HepG2 (cell line): ENCODE results near the gene SIVA1. TPM values are rescaled to one million over a fixed set of nuclear protein-coding genes. Genes with fewer than 3 reads are reported as not detected.

Experiments
- ATAC-seq: fragments of 200-7000 bp; cut with Tn5 transposase; 3 replicates; pipeline ENCODE4 v1.9.1; 2020; ENCODE audit warnings: mild to moderate bottlenecking, moderate library complexity
- BruUV-seq: library from RNA; stranded (reverse); fragments of 400-500 nt; replicated peaks from 2 replicates; lab custom pipeline; 2021; lab: Mats Ljungman, UMichigan
- CTCF ChIA-PET: fragments of 300-600 bp; formaldehyde crosslinking; extraction: SDS; loops from one replicate; lab custom pipeline; 2021; ENCODE audit warnings: low total read pairs, inconsistent platforms, low intra/inter-chr PET ratio; lab: Yijun Ruan, JAX
- POLR2A ChIA-PET: fragments of 350-600 bp; sonication (Branson Sonifier 250); formaldehyde crosslinking; loops from one replicate; lab custom pipeline; 2020; ENCODE audit warnings: antibody characterized with exemption, inconsistent platforms; lab: Yijun Ruan, JAX
- DNase-seq: peaks from one replicate; pipeline ENCODE4 v3.0.0-alpha.2; 2015; ENCODE audit warnings: low spot score
- FAIRE-seq: peaks from 3 replicates; lab custom pipeline; 2011; peaks lifted over from hg19 to GRCh38; lab: Jason Lieb, UNC
- H2AFZ ChIP-seq: one replicate; pipeline ENCODE4 v1.6.1; 2011; ENCODE audit warnings: low read length, inconsistent platforms
- H3K27ac ChIP-seq: fragments of 300-600 bp; 3 replicates; pipeline ENCODE4 v1.8.0; 2011; ENCODE audit warnings: mixed run types, mild to moderate bottlenecking, mixed read lengths, low read length, inconsistent platforms; ENCODE audit not compliant: insufficient read depth; ENCODE audit errors: extremely low read length
- H3K27me3 ChIP-seq, 2 experiments: fragments of 200-600 bp in 1 of 2; 2 replicates in 1 of 2; 3 replicates in 1 of 2; pipeline versions ENCODE4 v1.6.0 to v1.8.0; 2011; ENCODE audit warnings: low read length in 2 of 2, mild to moderate bottlenecking in 2 of 2, moderate library complexity in 2 of 2, inconsistent platforms in 1 of 2; ENCODE audit not compliant: insufficient read depth in 2 of 2, control insufficient read depth in 1 of 2
- H3K36me3 ChIP-seq, 2 experiments: fragments of 200-600 bp in 1 of 2; replicated peaks in 1 of 2; 2 replicates in 1 of 2; 3 replicates in 1 of 2; pipeline versions ENCODE4 v1.5.1 to v1.8.0; 2011; ENCODE audit warnings: low read length in 2 of 2, inconsistent platforms in 1 of 2; ENCODE audit not compliant: insufficient read depth in 2 of 2, control insufficient read depth in 1 of 2
- H3K4me1 ChIP-seq: 2 replicates; pipeline ENCODE4 v1.5.1; 2012; ENCODE audit warnings: low read length, inconsistent platforms; ENCODE audit not compliant: insufficient read depth
- H3K4me2 ChIP-seq: 2 replicates; pipeline ENCODE4 v1.6.0; 2011; ENCODE audit warnings: low read depth, low read length, inconsistent platforms
- H3K4me3 ChIP-seq, 3 experiments: fragments of 200-600 bp in 1 of 3; sonication (generic), shearing (Covaris generic) in 1 of 3; replicated peaks in 1 of 3; 2 replicates each; pipeline ENCODE4 v1.5.1; 2011 to 2016; ENCODE audit warnings: low read length in 3 of 3, inconsistent platforms in 2 of 3, low read depth in 2 of 3, mild to moderate bottlenecking in 2 of 3, control low read depth in 1 of 3, mixed read lengths in 1 of 3; ENCODE audit not compliant: insufficient read depth in 1 of 3
- H3K79me2 ChIP-seq: one replicate; pipeline ENCODE4 v1.6.1; 2011; ENCODE audit warnings: low read length, inconsistent platforms; ENCODE audit not compliant: insufficient read depth
- H3K9ac ChIP-seq: 2 replicates; pipeline ENCODE4 v1.6.0; 2011; ENCODE audit warnings: mild to moderate bottlenecking, low read depth, low read length, inconsistent platforms; ENCODE audit not compliant: insufficient read depth
- H3K9me3 ChIP-seq: 2 replicates; pipeline ENCODE4 v1.5.1; 2012; ENCODE audit warnings: mild to moderate bottlenecking, low read length
- H4K20me1 ChIP-seq: 2 replicates; pipeline ENCODE4 v1.6.0; 2011; ENCODE audit warnings: inconsistent platforms, mild to moderate bottlenecking, low read length, moderate library complexity; ENCODE audit not compliant: insufficient read depth
- CENPT ChIP-seq: sonication (generic); formaldehyde crosslinking; IDR thresholded peaks from 2 replicates; pipeline ENCODE4 v1.8.0; 2022; ENCODE audit warnings: low read depth, mild to moderate bottlenecking, moderate library complexity, missing genetic modification reagents
- KDM2A ChIP-seq: sonication (generic); formaldehyde crosslinking; IDR thresholded peaks from 2 replicates; pipeline ENCODE4 v1.4.0; 2020; ENCODE audit warnings: low read depth, missing genetic modification reagents, borderline replicate concordance
- MTA3 ChIP-seq: sonication (generic); formaldehyde crosslinking; IDR thresholded peaks from 2 replicates; pipeline ENCODE4 v1.4.0; 2020; ENCODE audit warnings: missing genetic modification reagents
- NKX3-1 ChIP-seq: sonication (generic); formaldehyde crosslinking; IDR thresholded peaks from 2 replicates; pipeline ENCODE4 v1.5.0; 2020; ENCODE audit warnings: missing genetic modification reagents
- RBFOX2 ChIP-seq: fragments of 200-400 bp; formaldehyde crosslinking; IDR thresholded peaks from 2 replicates; pipeline ENCODE4 v1.6.1; 2017; ENCODE audit warnings: low read depth, mild to moderate bottlenecking, low read length
- TP53 ChIP-seq: sonication (generic); formaldehyde crosslinking; conservative IDR thresholded peaks from 2 replicates; pipeline ENCODE4 v1.4.0; 2020; ENCODE audit warnings: missing genetic modification reagents
- ZNF317 ChIP-seq: sonication (generic); formaldehyde crosslinking; IDR thresholded peaks from 2 replicates; pipeline ENCODE4 v1.5.0; 2020; ENCODE audit warnings: mild to moderate bottlenecking, missing genetic modification reagents
- ZNF350 ChIP-seq: sonication (generic); formaldehyde crosslinking; IDR thresholded peaks from 2 replicates; pipeline ENCODE4 v1.4.0; 2020; ENCODE audit warnings: mild to moderate bottlenecking, low read depth, missing genetic modification reagents, borderline replicate concordance
- ZNF660 ChIP-seq: sonication (generic); formaldehyde crosslinking; IDR thresholded peaks from 2 replicates; pipeline ENCODE4 v1.5.1; 2020; ENCODE audit warnings: mild to moderate bottlenecking, low read depth, missing genetic modification reagents, borderline replicate concordance
- WGBS: methylation state at CpG from one replicate; pipeline ENCODE4 v1.1.6; 2017; ENCODE audit warnings: low lambda C conversion rate; 5-methylcytosine and 5-hydroxymethylcytosine counted together
- in situ Hi-C: cut with HindIII; loops from 2 replicates; pipeline ENCODE4 v1.10.0; 2017; ENCODE audit warnings: low pct_unique_long_range_greater_than_20kb; ENCODE audit not compliant: extremely low pct_ligation_motif_present
- intact Hi-C: fragments of 100-400 bp; cut with micrococcal nuclease; formaldehyde crosslinking; loops from one replicate; pipeline ENCODE4 v1.10.0; 2022; ENCODE audit not compliant: unreplicated experiment
- polyA plus RNA-seq, 8 experiments: library from polyadenylated mRNA; depleted of rRNA in 3 of 8; stranded (reverse) in 7 of 8; unstranded in 1 of 8; fragments of >200 nt; fragmentation: Illumina TruSeq in 4 of 8; extraction: Trizol in 4 of 8; gene quantifications; 2 replicates each; pipeline versions ENCODE4 v1.2.1 to v1.2.3, GENCODE V29; 2011 to 2016; ENCODE audit warnings: low read depth in 4 of 8, missing spikeins in 1 of 8, mixed read lengths in 1 of 8; ENCODE audit not compliant: insufficient read depth in 1 of 8
- total RNA-seq, 5 experiments: library from RNA; depleted of rRNA; stranded (reverse); fragments of >200 nt; fragmentation: Illumina TruSeq; extraction: Trizol; gene quantifications; 2 replicates each; pipeline ENCODE4 v1.2.3, GENCODE V29; 2016; ENCODE audit warnings: low read depth in 1 of 5
- TF ChIP-seq, protein P1 (sequence below): sonication (generic); formaldehyde crosslinking; IDR thresholded peaks from 2 replicates; pipeline ENCODE4 v1.4.0; 2020; ENCODE audit warnings: missing genetic modification reagents
- TF ChIP-seq, protein P2 (sequence below): sonication (generic); formaldehyde crosslinking; IDR thresholded peaks from 2 replicates; pipeline ENCODE4 v1.4.0; 2020; ENCODE audit warnings: missing genetic modification reagents
- TF ChIP-seq, protein P3 (sequence below): sonication (generic); formaldehyde crosslinking; IDR thresholded peaks from 2 replicates; pipeline ENCODE4 v1.4.0; 2020; ENCODE audit warnings: missing genetic modification reagents, borderline replicate concordance
- TF ChIP-seq, protein P4 (sequence below): sonication (generic); formaldehyde crosslinking; IDR thresholded peaks from 2 replicates; pipeline ENCODE4 v1.8.0; 2022; ENCODE audit warnings: missing genetic modification reagents, mild to moderate bottlenecking, moderate library complexity, borderline replicate concordance

SIVA1 gene
- total and polyA plus RNA-seq, 2 of the 13 experiments (the other 11 are each of a cell fraction or from before 2014, with no cell fraction given), result 123 to 186 TPM

DNA sequence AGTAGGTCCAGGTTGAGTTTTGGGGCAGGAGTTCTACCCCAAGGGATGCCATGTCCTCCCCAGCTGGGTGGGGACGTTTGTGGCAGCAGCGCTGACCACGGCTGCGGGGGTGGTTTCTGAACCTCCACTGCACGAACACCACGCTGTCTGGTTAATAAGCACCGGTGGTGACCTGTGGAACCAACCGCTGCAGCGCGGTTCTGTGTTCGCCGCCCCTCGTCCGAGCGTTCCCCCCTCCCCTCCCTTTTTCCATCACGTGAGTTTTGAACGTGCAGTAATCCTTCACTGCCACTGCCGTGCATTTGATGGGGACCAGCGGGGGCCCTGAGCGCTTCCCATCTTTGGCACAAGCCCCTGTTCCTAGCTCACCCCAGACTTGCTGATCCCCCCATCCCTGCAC is 35.3 kb upstream of the SIVA1 start (continued):
- TF ChIP-seq, protein P1, sequence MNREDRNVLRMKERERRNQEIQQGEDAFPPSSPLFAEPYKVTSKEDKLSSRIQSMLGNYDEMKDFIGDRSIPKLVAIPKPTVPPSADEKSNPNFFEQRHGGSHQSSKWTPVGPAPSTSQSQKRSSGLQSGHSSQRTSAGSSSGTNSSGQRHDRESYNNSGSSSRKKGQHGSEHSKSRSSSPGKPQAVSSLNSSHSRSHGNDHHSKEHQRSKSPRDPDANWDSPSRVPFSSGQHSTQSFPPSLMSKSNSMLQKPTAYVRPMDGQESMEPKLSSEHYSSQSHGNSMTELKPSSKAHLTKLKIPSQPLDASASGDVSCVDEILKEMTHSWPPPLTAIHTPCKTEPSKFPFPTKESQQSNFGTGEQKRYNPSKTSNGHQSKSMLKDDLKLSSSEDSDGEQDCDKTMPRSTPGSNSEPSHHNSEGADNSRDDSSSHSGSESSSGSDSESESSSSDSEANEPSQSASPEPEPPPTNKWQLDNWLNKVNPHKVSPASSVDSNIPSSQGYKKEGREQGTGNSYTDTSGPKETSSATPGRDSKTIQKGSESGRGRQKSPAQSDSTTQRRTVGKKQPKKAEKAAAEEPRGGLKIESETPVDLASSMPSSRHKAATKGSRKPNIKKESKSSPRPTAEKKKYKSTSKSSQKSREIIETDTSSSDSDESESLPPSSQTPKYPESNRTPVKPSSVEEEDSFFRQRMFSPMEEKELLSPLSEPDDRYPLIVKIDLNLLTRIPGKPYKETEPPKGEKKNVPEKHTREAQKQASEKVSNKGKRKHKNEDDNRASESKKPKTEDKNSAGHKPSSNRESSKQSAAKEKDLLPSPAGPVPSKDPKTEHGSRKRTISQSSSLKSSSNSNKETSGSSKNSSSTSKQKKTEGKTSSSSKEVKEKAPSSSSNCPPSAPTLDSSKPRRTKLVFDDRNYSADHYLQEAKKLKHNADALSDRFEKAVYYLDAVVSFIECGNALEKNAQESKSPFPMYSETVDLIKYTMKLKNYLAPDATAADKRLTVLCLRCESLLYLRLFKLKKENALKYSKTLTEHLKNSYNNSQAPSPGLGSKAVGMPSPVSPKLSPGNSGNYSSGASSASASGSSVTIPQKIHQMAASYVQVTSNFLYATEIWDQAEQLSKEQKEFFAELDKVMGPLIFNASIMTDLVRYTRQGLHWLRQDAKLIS (CRISPR knock-in tag), result no peak
- TF ChIP-seq ZNF350 (CRISPR knock-in tag) (no peak), ZNF660 (no peak)
- TF ChIP-seq, protein P2, sequence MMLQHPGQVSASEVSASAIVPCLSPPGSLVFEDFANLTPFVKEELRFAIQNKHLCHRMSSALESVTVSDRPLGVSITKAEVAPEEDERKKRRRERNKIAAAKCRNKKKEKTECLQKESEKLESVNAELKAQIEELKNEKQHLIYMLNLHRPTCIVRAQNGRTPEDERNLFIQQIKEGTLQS (CRISPR knock-in tag), result no peak

DNA sequence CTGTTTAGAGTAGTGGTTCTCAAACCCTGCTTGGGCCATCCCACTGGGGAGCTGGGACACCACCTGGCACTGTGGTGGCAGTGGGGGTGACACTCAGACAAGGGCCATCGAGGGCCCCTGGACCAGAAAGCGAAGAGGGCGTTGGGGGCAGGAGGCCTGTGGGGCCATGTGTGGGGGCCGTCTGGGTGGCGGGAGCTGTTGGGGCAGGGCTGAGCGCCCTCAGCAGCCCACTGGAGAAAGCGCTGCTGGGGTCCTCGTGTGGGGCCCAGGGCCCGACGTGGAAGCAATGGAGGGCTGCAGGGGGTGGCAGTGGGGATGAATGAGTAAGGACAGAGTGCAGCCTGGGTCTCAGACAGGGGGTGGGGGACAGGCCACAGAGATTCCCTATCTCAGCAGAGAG is 34.8 kb upstream of the SIVA1 start:
- intact Hi-C loops, result no loop called here
- 82% methylated on average over 10 of the region's 10 CpGs for whole genome bisulfite sequencing
- CTCF ChIA-PET, result no interaction called here
- no peak for TF ChIP-seq TP53
- no peak for TF ChIP-seq NKX3-1 (CRISPR knock-in tag)
- no peak for TF ChIP-seq CENPT
- TF ChIP-seq, protein P3, sequence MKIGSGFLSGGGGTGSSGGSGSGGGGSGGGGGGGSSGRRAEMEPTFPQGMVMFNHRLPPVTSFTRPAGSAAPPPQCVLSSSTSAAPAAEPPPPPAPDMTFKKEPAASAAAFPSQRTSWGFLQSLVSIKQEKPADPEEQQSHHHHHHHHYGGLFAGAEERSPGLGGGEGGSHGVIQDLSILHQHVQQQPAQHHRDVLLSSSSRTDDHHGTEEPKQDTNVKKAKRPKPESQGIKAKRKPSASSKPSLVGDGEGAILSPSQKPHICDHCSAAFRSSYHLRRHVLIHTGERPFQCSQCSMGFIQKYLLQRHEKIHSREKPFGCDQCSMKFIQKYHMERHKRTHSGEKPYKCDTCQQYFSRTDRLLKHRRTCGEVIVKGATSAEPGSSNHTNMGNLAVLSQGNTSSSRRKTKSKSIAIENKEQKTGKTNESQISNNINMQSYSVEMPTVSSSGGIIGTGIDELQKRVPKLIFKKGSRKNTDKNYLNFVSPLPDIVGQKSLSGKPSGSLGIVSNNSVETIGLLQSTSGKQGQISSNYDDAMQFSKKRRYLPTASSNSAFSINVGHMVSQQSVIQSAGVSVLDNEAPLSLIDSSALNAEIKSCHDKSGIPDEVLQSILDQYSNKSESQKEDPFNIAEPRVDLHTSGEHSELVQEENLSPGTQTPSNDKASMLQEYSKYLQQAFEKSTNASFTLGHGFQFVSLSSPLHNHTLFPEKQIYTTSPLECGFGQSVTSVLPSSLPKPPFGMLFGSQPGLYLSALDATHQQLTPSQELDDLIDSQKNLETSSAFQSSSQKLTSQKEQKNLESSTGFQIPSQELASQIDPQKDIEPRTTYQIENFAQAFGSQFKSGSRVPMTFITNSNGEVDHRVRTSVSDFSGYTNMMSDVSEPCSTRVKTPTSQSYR (CRISPR knock-in tag), result no peak
- TF ChIP-seq RBFOX2, result no peak
- TF ChIP-seq, protein P4, sequence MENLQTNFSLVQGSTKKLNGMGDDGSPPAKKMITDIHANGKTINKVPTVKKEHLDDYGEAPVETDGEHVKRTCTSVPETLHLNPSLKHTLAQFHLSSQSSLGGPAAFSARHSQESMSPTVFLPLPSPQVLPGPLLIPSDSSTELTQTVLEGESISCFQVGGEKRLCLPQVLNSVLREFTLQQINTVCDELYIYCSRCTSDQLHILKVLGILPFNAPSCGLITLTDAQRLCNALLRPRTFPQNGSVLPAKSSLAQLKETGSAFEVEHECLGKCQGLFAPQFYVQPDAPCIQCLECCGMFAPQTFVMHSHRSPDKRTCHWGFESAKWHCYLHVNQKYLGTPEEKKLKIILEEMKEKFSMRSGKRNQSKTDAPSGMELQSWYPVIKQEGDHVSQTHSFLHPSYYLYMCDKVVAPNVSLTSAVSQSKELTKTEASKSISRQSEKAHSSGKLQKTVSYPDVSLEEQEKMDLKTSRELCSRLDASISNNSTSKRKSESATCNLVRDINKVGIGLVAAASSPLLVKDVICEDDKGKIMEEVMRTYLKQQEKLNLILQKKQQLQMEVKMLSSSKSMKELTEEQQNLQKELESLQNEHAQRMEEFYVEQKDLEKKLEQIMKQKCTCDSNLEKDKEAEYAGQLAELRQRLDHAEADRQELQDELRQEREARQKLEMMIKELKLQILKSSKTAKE (CRISPR knock-in tag), result no peak
- TF ChIP-seq MTA3 (CRISPR knock-in tag), result no peak
- TF ChIP-seq KDM2A, result no peak
- TF ChIP-seq ZNF317 (CRISPR knock-in tag), result no peak

More for the DNA sequence above, 34.8 kb upstream of the SIVA1 start:
- H3K4me1 ChIP-seq, result peaks cover 21% of the 10 kb centered on the region
- no peaks in the 10 kb centered on the region for H4K20me1 ChIP-seq
- in situ Hi-C loops, result no loop called here
- POLR2A ChIA-PET, result no interaction called here
- DNase-seq (no peak), ATAC-seq (no peak), FAIRE-seq (no peak)
- H3K4me3 ChIP-seq, result no peak overlapping the region
- H2AFZ ChIP-seq, result no peak overlapping the region
- no peak overlapping the region for H3K4me2 ChIP-seq
- no peak overlapping the region for H3K27ac ChIP-seq
- H3K9me3 ChIP-seq, result no peaks in the 10 kb centered on the region
- no peak overlapping the region for H3K9ac ChIP-seq
- H3K27me3 ChIP-seq, result no peaks in the 10 kb centered on the region
- H3K36me3 ChIP-seq, result peaks cover 5 to 10% of the 10 kb centered on the region in 2 experiments; a peak in 2 of 5 replicates
- BruUV-seq, result no TSS peak
- H3K79me2 ChIP-seq, result no peaks in the 10 kb centered on the region
